ENCODE measurements around the gene GPRC5B. TPM values are rescaled to one million over a fixed set of nuclear protein-coding genes. Genes with fewer than 3 reads are reported as not detected.

Gene GPRC5B
- total and polyA plus RNA-seq, 4 donors: 6.8 to 21.2 (median 9.5) TPM

DNA sequence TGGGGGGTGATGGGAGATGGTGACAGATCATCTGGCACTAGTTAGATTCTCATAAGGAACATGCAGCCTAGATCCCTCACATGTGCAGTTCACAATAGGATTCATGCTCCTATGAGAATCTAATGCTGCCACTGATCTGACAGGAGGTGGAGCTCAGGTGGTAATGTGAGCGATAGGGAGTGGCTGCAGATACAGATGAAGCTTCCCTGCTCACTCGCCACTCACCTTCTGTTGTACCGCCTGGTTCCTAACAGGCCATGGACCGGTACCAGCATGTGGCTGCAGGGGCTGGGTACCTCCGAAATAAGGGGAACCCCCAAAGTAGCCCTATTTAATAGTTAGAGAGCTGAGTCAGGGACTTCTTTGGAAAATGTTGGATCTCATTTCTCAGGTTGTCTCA, 60.4 kb downstream of the GPRC5B start:
- no peak overlapping the region for H3K4me3 ChIP-seq
- H3K36me3 ChIP-seq (ENCODE audit: control insufficient read depth in 4 of 4, insufficient read depth in 4 of 4, low read length in 4 of 4): peaks cover 0 to 5% (median under 1%) of the 10 kb centered on the region in 4 donors
- no peaks in the 10 kb centered on the region for H3K9me3 ChIP-seq (ENCODE audit: control insufficient read depth in 4 of 4, insufficient read depth in 3 of 4, low read length in 3 of 4)
- no peak overlapping the region for H3K9ac ChIP-seq (ENCODE audit: insufficient read depth in 1 of 2, low read length in 2 of 2)
- 98 to 99% methylated on average over 5 of the region's 5 CpGs for WGBS, 2 donors
- H3K27me3 ChIP-seq (ENCODE audit: control insufficient read depth in 3 of 3, insufficient read depth in 3 of 3, low read length in 2 of 3): no peaks in the 10 kb centered on the region
- DNase-seq (no peak), ATAC-seq (ENCODE audit: insufficient read depth, low FRiP score) (no peak)
- TF ChIP-seq CTCF (IDR thresholded peaks at IDR 0.05; ENCODE audit: control extremely low read depth, extremely low read depth): no peak
- no peaks in the 10 kb centered on the region for H3K4me1 ChIP-seq (ENCODE audit: control insufficient read depth in 5 of 5, insufficient read depth in 5 of 5, low read length in 5 of 5)
- H3K27ac ChIP-seq (ENCODE audit: low read depth in 1 of 2, low read length in 1 of 2): no peak overlapping the region

DNA sequence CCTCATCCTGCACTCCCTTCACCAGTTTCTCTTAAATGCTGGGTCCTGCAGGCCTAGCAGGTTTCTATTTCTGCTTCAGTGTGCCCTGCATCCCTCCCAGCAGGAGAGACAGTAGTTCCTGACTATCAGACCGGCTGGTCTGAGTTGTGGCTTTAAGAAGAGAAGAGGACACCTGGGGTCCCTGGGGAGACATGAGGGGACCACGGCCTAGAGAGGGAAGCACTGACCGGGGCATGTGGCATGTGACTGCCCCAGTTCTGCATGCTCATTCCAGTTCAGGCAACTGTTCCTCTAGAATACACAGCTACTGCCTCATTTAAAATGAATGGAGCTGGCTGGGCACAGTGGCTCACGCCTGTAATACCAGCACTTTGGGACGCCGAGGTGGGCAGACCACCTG, 61.3 kb downstream of the GPRC5B start:
- DNase-seq: no peak
- H3K36me3 ChIP-seq (ENCODE audit: control insufficient read depth in 4 of 4, insufficient read depth in 4 of 4, low read length in 4 of 4): peaks cover 0 to 5% (median under 1%) of the 10 kb centered on the region in 4 donors
- no peak overlapping the region for H3K27ac ChIP-seq (ENCODE audit: low read depth in 1 of 2, low read length in 1 of 2)
- no peak for ATAC-seq (ENCODE audit: insufficient read depth, low FRiP score)
- no peaks in the 10 kb centered on the region for H3K9me3 ChIP-seq (ENCODE audit: control insufficient read depth in 4 of 4, insufficient read depth in 3 of 4, low read length in 3 of 4)
- H3K27me3 ChIP-seq (ENCODE audit: control insufficient read depth in 3 of 3, insufficient read depth in 3 of 3, low read length in 2 of 3): no peaks in the 10 kb centered on the region
- 90 to 92% methylated on average over 6 of the region's 6 CpGs for WGBS, 2 donors
- no peak for TF ChIP-seq CTCF (IDR thresholded peaks at IDR 0.05; ENCODE audit: control extremely low read depth, extremely low read depth)
- no peaks in the 10 kb centered on the region for H3K4me1 ChIP-seq (ENCODE audit: control insufficient read depth in 5 of 5, insufficient read depth in 5 of 5, low read length in 5 of 5)
- H3K9ac ChIP-seq (ENCODE audit: insufficient read depth in 1 of 2, low read length in 2 of 2): no peak overlapping the region
- H3K4me3 ChIP-seq: no peak overlapping the region

DNA sequence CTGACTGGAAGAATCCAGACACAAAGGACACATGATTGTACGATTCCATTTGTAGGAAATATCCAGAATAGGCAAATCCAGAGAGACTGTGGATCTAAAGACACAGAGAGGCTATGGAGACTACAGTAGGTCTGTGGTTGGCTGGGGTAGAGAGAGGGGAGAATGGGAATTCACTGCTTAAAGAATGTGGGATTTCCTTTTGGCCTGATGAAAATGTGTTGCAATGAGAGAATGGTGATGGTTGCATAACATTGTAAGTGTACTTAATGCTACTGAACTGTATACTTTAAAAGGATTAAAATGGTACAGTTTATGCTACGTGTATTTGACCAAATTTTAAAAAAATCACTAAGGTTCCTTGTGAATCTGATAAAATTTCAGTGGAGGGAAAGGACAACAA, 62.1 kb downstream of the GPRC5B start:
- DNase-seq (peak in 2 of 3 donors; percentile 63 to 84), ATAC-seq (ENCODE audit: insufficient read depth, low FRiP score) (no peak)
- H3K9me3 ChIP-seq (ENCODE audit: control insufficient read depth in 4 of 4, insufficient read depth in 3 of 4, low read length in 3 of 4): no peaks in the 10 kb centered on the region
- H3K36me3 ChIP-seq (ENCODE audit: control insufficient read depth in 4 of 4, insufficient read depth in 4 of 4, low read length in 4 of 4): peaks cover 0 to 3% (median under 1%) of the 10 kb centered on the region in 4 donors
- H3K9ac ChIP-seq (ENCODE audit: insufficient read depth in 1 of 2, low read length in 2 of 2): no peak overlapping the region
- H3K4me1 ChIP-seq (ENCODE audit: control insufficient read depth in 5 of 5, insufficient read depth in 5 of 5, low read length in 5 of 5): no peaks in the 10 kb centered on the region
- 65 to 70% methylated on average over 2 of the region's 2 CpGs for WGBS, 2 donors
- no peak for TF ChIP-seq CTCF (IDR thresholded peaks at IDR 0.05; ENCODE audit: control extremely low read depth, extremely low read depth)
- no peak overlapping the region for H3K4me3 ChIP-seq
- no peaks in the 10 kb centered on the region for H3K27me3 ChIP-seq (ENCODE audit: control insufficient read depth in 3 of 3, insufficient read depth in 3 of 3, low read length in 2 of 3)
- no peak overlapping the region for H3K27ac ChIP-seq (ENCODE audit: low read depth in 1 of 2, low read length in 1 of 2)

DNA sequence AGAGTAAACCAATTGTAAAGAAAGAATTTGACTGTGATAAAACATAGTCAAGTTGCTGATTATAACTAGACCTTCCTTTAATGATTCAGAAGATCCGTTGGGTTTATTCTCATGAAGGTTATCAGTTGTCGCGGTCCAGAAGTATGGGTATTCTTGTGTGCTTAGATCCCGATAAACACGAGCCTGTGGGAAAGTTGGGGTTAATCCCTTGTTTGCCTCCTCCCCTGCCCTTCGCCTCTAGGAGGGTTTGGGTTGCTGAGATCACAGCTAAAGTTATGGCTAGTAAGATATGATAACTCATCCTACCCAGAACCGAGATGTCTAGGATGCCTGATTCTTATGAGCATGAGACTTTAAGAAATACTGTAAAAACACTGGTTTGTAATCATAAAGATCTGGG, 66.8 kb downstream of the GPRC5B start:
- 90 to 94% methylated on average over 7 of the region's 7 CpGs for WGBS, 2 donors
- Histone ChIP-seq H3K27ac (ENCODE audit: low read depth in 1 of 2, low read length in 1 of 2) (no peak overlapping the region), H3K36me3 (ENCODE audit: control insufficient read depth in 4 of 4, insufficient read depth in 4 of 4, low read length in 4 of 4) (peaks cover 0 to 3% (median 0%) of the 10 kb centered on the region in 4 donors), H3K4me3 (no peak overlapping the region), H3K4me1 (ENCODE audit: control insufficient read depth in 5 of 5, insufficient read depth in 5 of 5, low read length in 5 of 5) (no peaks in the 10 kb centered on the region), H3K27me3 (ENCODE audit: control insufficient read depth in 3 of 3, insufficient read depth in 3 of 3, low read length in 2 of 3) (no peaks in the 10 kb centered on the region), H3K9ac (ENCODE audit: insufficient read depth in 1 of 2, low read length in 2 of 2) (no peak overlapping the region), H3K9me3 (ENCODE audit: control insufficient read depth in 4 of 4, insufficient read depth in 3 of 4, low read length in 3 of 4) (peaks cover 0 to 2% (median 0%) of the 10 kb centered on the region in 4 donors)
- TF ChIP-seq CTCF (IDR thresholded peaks at IDR 0.05; ENCODE audit: control extremely low read depth, extremely low read depth): no peak
- DNase-seq: no peak
- ATAC-seq (ENCODE audit: insufficient read depth, low FRiP score): no peak

All from lung (tissue), 12 donors.